ENCODE results near the gene USH1C. TPM values are rescaled to one million over a fixed set of nuclear protein-coding genes. Genes with fewer than 3 reads are reported as not detected.

Gene USH1C
- polyA plus RNA-seq, 3 donors: not detected

GRCh38 chr11:17506942-17507341 lies 37.3 kb downstream of the USH1C start:
- Histone ChIP-seq H3K79me2 (ENCODE audit: insufficient read depth, low read length) (no peaks in the 10 kb centered on the region), H3K9ac (ENCODE audit: insufficient read depth, low read length, poor library complexity, severe bottlenecking) (no peak overlapping the region), H3K27ac (ENCODE audit: low read depth in 1 of 2, low read length in 2 of 2) (no peak overlapping the region), H3K4me2 (replicated peaks; ENCODE audit: extremely low read depth, low read length, poor library complexity, severe bottlenecking) (no peak overlapping the region), H3K4me1 (ENCODE audit: control insufficient read depth in 1 of 2, insufficient read depth in 2 of 2, low read length in 2 of 2) (no peaks in the 10 kb centered on the region), H3K36me3 (replicated peaks in 1 of 2; ENCODE audit: control insufficient read depth in 1 of 2, insufficient read depth in 2 of 2, low read length in 2 of 2) (no peaks in the 10 kb centered on the region), H3K9me3 (replicated peaks in 1 of 2; ENCODE audit: control insufficient read depth in 1 of 2, insufficient read depth in 1 of 2, low read length in 2 of 2) (no peaks in the 10 kb centered on the region), H3K4me3 (replicated peaks in 1 of 3; ENCODE audit: low read depth in 2 of 3, low read length in 3 of 3) (no peak overlapping the region), H4K20me1 (ENCODE audit: insufficient read depth, low read length) (no peaks in the 10 kb centered on the region), H3K27me3 (ENCODE audit: control insufficient read depth in 2 of 2, insufficient read depth in 2 of 2, low read length in 2 of 2) (no peaks in the 10 kb centered on the region), H2AFZ (ENCODE audit: insufficient read depth, low read depth, low read length, poor library complexity, severe bottlenecking) (no peak overlapping the region)
- H3K4me1 Mint-ChIP-seq: no peaks in the 10 kb centered on the region
- no peak for TF ChIP-seq CTCF (IDR thresholded peaks at IDR 0.05)
- peaks cover 3 to 9% (median 4%) of the 10 kb centered on the region in 3 donors for H3K27me3 Mint-ChIP-seq (ENCODE audit: low read depth in 3 of 3)
- intact Hi-C loops (cut with micrococcal nuclease): loop anchor here in 1 of 2 donors (10.0 kb wide), 1 partner anchor 272 kb away; no protein-coding TSS in a partner anchor
- whole genome bisulfite sequencing (ENCODE audit: insufficient coverage): 55% methylated on average over 2 of the region's 3 CpGs
- no peak overlapping the region for H3K27ac Mint-ChIP-seq
- H3K36me3 Mint-ChIP-seq: no peaks in the 10 kb centered on the region
- no peak for DNase-seq
- H3K9me3 Mint-ChIP-seq: no peaks in the 10 kb centered on the region
- no peak overlapping the region for H3K4me3 Mint-ChIP-seq

GRCh38 chr11:17506314-17506713 lies 37.9 kb downstream of the USH1C start:
- no peak overlapping the region for H3K4me3 ChIP-seq (replicated peaks in 1 of 3; ENCODE audit: low read depth in 2 of 3, low read length in 3 of 3)
- H3K4me2 ChIP-seq (replicated peaks; ENCODE audit: extremely low read depth, low read length, poor library complexity, severe bottlenecking): no peak overlapping the region
- 93% methylated on average over 6 of the region's 6 CpGs for WGBS (ENCODE audit: insufficient coverage)
- no peaks in the 10 kb centered on the region for H3K36me3 ChIP-seq (replicated peaks in 1 of 2; ENCODE audit: control insufficient read depth in 1 of 2, insufficient read depth in 2 of 2, low read length in 2 of 2)
- intact Hi-C loops (cut with micrococcal nuclease): loop anchor here in 1 of 2 donors (10.0 kb wide), 1 partner anchor 272 kb away; no protein-coding TSS in a partner anchor
- H3K4me1 Mint-ChIP-seq: no peaks in the 10 kb centered on the region
- no peaks in the 10 kb centered on the region for H3K4me1 ChIP-seq (ENCODE audit: control insufficient read depth in 1 of 2, insufficient read depth in 2 of 2, low read length in 2 of 2)
- no peak for DNase-seq
- TF ChIP-seq CTCF (IDR thresholded peaks at IDR 0.05): no peak
- no peaks in the 10 kb centered on the region for H3K79me2 ChIP-seq (ENCODE audit: insufficient read depth, low read length)
- peaks cover 3 to 9% (median 4%) of the 10 kb centered on the region in 3 donors for H3K27me3 Mint-ChIP-seq (ENCODE audit: low read depth in 3 of 3)
- H3K27ac Mint-ChIP-seq: no peak overlapping the region
- no peak overlapping the region for H2AFZ ChIP-seq (ENCODE audit: insufficient read depth, low read depth, low read length, poor library complexity, severe bottlenecking)
- no peaks in the 10 kb centered on the region for H3K27me3 ChIP-seq (ENCODE audit: control insufficient read depth in 2 of 2, insufficient read depth in 2 of 2, low read length in 2 of 2)
- no peak overlapping the region for H3K27ac ChIP-seq (ENCODE audit: low read depth in 1 of 2, low read length in 2 of 2)
- no peak overlapping the region for H3K4me3 Mint-ChIP-seq
- H3K36me3 Mint-ChIP-seq: no peaks in the 10 kb centered on the region
- no peaks in the 10 kb centered on the region for H3K9me3 ChIP-seq (replicated peaks in 1 of 2; ENCODE audit: control insufficient read depth in 1 of 2, insufficient read depth in 1 of 2, low read length in 2 of 2)
- no peak overlapping the region for H3K9ac ChIP-seq (ENCODE audit: insufficient read depth, low read length, poor library complexity, severe bottlenecking)
- H3K9me3 Mint-ChIP-seq: no peaks in the 10 kb centered on the region
- no peaks in the 10 kb centered on the region for H4K20me1 ChIP-seq (ENCODE audit: insufficient read depth, low read length)

All from CD14-positive monocyte (primary cell).